ENCODE results near the gene RAB44.
"Not testable (repeated sequence)": the region's sequence is repeated elsewhere in the genome, so short reads cannot be mapped to it uniquely, and the experiment has no call there.

RAB44 gene

GRCh38 chr6:36715469-36715868 lies 17.8 kb downstream of the RAB44 start:
- DNase-seq: no peak

DNA sequence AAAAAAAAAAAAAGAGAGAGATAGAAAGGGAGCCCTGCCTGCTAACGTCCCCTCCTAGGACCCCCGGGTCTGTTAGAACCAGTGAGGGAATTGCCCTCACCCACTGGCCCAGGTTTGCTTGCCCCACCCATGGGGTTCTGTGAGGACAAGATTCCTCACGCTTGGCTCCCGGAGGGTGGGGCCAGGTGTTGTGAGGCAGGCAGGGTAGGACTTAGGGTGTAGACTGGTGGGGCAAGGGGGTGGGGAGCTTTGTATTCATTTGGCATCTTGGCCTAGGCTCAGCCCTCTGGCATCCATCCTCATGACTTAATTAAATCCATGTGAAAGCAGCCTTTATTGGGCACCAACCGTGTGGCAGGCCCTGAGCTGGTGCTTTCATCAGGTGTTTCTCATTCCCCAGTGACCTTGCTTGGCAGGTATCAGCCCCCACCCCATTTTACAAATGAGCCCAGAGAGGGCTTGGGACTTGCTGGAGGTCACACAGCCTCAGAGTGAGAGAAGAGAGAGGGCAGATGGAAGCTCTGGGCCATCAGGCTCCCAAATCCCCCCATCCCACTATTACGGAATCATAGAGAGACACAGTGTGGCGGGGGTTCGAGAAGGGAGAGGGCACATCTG lies 19.0 kb downstream of the RAB44 start:
- DNase-seq: no peak

DNA sequence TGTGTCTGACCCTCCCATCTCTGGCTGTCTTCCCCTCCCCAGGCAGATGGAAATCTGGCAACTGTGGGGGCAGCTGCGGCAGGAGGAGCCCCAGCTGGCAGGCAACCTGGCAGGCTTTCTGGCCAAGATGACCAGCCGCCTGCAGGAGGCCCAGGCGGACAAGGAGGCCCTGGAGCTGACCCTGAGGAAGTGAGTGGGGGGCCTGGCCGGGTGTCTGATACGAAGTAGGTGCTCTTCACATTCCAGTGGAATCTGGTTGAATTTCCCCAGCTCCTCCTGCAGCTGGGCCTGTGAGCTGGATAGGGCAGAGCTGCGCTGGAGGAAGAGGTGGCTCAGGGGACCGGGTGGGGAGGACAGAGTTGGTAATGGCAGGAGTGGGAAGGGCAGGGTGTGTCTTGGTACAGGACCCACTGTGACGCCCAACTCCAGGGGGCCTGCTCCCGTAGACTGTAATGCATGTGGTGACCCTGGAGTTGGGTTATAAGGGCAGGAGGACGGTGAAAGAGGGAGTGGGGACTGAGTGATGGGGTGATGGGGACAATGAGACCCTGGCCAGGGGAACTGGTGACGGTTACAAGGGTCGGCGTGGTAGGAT lies 19.7 kb downstream of the RAB44 start:
- DNase-seq: no peak

DNA sequence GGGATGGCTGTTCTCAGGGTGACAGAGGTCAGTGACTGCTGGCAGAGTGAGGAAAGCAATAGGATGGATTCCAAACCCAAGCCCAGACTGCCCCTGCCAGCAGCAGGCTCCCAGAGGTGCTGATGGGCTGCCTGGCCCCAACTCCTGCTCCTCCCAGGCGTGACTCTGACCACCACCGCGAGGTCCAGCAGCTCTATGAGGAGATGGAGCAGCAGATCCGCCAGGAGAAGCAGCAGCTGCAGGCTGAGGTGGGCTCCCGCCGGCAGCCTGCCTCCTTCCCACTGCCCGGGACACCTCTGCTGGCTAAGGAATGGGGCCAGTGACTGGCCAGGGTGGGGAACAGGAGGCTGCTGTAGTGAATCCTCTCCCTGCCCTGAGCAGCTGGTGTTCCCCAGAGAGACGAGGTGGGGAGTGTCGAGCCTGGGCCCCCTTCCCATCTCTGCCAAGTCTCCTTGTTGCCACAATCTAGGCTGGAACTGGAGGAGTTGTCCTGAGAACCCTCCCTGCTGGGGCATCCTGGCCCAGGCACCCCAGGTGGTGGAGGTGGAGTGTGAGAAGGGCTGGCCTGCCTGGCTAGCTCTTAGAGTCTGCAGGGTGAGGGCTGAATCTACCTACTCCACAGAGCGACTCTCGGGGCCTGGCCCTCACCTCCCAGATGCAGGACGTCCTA lies 20.4 kb downstream of the RAB44 start:
- DNase-seq: no peak

DNA sequence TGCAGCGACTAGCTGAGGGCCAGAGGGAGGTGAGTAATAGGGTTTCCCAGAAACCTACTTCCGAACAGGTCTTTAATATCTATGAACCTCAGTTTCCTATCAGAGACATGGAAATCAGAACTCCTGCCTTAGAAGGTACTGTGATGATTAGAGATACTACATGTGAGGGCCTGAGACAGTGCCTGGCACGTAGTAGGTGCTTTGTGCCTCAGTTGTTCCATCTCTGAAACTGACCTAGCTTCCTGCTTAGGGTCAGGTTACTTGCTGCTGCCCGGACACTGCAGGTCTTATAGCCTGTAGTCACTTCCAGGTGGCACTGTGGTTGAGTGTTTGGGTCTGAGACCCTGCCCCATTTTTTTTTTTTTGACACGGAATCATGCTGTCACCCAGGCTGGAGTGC lies 20.9 kb downstream of the RAB44 start:
- DNase-seq: no peak

GRCh38 chr6:36719126-36719525 lies 21.5 kb downstream of the RAB44 start:
- DNase-seq: no peak

DNA sequence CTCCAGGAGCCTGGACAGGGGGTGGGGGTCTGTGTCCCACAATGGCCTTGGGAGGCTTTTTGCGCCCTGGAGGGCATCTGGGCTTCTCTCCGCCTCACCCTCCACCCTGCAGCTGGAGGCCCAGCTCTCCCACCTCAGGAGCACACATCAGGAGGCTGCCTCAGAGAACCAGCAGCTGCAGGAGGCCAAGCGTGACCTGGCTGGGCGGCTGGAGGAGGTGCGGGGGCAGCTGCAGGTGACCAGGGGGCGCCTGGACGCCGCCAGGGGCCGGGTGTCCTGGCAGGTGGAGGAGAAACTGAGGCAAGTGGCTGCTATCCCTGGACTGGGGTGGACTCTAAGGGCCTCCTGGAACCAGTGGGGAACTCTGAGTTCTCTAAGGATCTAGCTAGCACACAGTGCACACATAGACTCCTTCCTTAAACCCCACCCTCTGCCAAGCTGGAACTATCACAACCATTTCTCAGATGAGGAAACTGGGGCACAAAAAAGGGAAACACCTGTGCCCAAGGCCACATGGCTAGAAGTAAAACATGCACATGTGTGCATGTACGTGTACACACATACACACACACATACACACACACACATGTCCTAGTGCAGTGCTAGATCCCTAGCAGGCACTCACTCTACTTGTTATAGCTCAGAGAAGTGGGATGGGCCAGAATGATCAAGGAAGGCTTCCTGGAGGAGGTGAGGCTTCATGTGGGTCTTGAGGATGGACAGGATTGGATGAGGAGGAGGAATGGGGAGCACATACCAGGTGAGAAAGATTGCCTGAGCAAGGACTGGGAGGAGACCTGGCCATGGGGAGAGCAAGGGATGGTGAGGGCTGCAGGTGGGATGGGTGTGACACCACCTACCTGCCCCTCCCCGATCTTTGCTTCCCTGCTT lies 22.9 kb downstream of the RAB44 start:
- DNase-seq: no peak

- no peak for DNase-seq
These were observed 23.9 kb downstream of the RAB44 start for GRCh38 chr6:36721369-36722140.

DNA sequence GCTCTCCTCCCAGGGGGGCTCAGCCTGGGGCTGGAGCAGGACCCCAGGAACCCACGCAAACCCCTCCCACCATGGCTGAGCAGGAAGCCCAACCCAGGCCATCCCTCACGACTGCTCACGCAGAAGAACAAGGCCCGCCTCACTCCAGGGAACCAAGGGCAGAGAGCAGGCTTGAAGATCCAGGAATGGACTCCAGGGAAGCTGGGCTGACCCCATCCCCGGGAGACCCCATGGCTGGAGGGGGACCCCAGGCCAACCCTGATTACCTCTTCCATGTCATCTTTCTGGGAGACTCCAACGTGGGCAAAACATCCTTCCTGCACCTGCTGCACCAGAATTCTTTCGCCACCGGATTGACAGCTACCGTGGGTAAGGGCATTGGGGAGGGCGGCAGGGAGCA lies 24.7 kb downstream of the RAB44 start:
- DNase-seq: no peak

DNA sequence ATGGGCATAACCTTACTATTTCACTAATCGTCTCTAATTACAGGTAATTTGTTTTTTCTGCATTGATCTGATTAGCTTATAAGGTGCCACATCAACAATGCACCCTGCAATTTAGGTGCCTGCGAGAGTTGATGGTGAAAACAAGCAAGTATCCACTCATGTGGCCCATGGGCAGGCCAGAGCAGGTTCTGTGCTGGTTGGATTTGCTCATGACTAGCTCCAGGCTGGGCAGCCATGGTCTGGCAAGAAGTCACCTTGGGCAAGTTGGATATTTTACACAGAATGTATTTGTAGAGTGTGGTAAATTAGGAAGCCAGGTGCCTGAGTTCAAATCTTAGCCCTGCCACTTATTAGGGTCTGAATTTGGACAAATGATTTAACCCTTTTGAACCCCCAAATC lies 25.3 kb downstream of the RAB44 start:
- DNase-seq: no peak

GRCh38 chr6:36723992-36724391 lies 26.4 kb downstream of the RAB44 start:
- not testable (repeated sequence) for DNase-seq

- DNase-seq: peak; percentile 51
These were observed 27.1 kb downstream of the RAB44 start for GRCh38 chr6:36724514-36725390.

- no peak for DNase-seq
These were observed 28.0 kb downstream of the RAB44 start for GRCh38 chr6:36725581-36725980.

GRCh38 chr6:36727505-36728021 lies 29.9 kb downstream of the RAB44 start:
- peak; percentile 71 for DNase-seq

DNA sequence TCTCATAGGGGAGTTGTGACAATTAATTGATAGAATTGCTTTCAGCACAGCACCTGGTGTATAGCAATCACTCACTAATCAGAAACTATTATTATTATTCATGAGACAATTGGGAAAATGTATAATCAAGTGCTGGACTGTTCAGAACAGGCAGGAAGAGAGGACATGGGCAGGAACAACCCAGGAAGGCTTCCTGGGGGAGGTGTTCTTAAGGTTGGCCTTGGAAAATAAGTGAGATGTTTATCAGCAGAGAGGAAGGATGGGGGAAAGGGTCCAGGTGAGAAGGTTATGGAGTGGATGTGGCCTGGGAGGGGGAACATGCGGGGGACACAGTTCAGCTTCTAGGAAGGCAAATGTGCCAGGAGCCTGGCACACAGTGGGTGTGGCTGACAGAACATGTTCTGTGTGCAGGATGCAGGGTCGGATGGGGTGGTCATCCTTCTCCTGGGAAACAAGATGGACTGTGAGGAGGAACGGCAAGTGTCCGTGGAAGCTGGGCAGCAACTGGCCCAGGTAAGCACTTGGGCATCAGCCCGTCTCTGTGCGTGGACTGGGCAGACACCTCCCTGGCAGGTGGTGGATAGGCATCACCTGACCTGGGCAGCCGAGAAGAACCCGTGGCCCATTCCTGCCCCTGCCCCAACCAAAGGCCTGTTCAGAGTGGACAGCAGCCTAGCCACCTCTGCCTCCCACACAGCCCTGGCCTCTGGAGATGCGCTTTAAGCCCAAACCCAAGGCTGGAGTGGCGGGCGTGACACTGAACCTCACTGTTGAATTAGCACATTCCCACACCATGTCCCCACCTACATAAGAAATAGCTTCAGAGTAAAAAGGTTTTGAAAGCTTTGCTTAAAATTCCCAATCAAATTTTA lies 30.9 kb downstream of the RAB44 start:
- no peak for DNase-seq

GRCh38 chr6:36729161-36729524 lies 31.5 kb downstream of the RAB44 start:
- peak; percentile 66 for DNase-seq

DNA sequence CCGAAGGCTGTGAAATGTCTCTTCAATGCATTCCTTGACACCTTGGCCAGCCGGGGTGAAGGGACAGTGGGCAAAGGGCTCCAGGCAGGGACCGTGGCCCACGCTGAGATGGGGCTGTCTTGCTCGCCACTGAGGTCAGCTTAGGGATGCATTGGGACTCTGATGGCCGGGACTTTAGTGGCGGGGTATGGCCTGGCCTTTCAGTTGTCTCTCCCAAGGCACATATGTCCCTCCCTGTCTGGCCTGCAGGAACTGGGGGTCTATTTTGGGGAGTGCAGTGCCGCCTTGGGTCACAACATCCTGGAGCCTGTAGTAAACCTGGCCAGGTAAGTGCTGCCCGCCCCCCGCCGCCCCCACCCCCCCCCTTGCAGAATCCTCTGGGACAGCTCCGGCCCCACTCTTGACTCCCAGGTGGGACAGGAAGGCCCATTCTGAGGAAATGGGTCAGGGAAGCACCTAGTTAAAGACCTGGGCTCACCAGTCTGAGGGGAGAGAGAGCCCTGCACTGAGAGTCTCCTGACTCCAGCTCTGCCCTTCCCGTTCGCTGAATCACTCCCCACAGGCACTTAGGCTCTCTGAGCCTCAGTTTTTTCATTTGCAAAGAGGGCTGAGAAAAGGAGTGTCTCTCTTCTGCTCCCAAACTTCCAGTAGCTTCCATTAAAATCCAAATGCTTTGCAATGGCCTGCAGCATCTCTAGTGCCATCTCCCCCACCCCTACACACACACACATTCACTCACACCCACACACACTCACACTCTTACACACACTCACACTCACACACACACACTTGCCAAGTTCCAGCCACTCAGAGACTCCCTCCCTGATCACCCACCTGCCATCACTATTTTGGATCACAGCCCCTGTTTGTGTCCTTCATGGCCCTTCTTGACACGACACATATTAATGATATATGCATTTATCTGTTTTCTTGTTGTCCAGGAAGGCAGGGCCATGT lies 33.1 kb downstream of the RAB44 start:
- DNase-seq: no peak

DNA sequence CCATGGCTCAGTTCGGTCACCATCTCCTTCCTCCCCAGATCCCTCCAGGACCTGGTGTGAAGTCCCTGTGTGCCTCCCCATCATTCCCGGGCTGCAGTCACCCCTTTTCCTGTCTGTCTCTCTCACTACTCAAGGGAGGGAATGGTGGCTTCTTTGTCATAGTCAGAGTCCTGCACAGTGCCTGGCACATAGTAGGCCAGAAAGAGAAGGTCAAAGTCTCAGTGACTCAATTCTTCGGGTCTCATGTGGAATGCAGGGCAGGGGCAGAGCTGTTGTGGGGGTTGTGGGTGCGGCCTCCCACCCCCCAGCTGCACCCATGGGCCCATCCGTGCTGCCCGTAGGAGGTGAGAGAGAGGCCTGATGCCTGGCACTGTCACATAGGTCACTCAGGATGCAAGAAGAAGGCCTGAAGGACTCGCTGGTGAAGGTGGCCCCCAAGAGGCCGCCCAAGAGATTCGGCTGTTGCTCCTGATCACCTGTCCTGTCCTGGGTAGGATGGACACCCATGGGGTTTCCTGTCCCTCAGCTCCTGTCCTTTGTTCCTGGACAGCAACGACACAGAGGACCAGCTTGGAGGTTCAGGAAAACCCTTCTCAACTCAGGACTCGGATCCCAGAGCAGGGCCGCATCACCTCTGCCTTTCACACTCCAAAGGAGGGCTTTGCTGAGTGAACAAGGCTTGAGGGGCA lies 34.1 kb downstream of the RAB44 start:
- DNase-seq: no peak
